HCEC 1CT (cell line): ENCODE results near the gene TRAF2.

Experiments used
- DNase-seq: peaks from one replicate; pipeline ENCODE4 v3.0.0-alpha.2; 2017

Gene TRAF2

DNA sequence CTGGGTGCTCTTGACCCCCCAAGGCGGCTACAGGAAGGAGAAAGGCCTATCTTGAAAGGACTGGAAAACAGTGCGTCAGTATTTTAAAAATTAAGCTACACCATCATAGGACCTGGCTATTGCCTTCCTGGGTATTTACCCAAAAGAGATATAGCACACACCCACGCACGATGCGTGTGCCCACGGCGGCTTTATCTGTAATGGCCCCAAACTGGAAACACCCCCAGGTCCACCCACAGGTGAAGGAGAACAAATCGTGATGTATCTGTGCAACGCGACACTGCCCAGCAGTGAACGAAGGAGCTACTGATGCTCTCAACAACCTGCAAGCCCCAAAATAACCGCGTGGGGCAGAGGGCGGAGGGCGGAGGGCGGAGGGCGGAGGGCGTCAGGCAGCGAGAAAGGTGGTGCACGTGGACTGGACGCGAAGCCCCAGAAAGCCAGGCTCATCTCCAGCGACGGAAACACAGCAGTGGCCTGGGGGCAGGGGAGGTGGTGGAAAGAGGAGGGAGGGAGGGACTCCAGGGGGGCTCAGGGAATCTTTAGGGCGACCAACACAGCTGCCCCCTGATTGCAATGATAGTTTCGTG, 78.6 kb downstream of the TRAF2 start:
- no peak for DNase-seq

DNA sequence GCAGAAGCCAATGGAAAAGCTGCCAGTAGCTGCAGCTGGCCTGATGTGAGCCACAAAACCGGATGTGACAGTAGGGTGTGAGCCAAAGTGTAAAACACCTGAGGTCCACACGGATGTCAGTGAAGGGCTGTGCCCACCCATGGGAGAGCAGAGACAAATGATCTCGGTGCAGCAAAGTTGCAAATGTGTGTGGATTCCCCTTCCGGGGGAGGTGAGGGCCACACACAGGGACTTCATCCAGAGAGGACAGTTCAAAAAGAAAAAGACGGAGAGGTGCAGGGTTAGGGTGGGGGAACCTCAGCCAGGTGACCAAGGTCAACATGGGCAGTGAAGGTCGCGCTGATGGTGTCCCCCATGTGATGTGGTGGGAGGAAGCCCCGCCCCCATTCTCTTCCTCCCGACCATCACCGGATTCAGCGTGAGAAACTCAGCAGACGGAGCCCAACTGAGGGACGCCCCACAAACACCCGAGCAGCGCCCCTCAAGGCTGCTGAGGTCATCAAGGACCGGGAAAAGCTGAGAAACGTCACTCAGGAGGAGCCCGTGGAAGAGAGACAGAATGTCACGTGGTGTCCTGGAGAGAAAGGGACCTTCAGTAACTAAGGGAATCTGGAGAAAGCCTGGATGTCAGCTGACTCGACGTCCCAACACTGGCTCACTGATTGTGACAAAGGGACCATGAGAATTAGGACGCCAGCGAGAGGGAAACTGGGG, 79.6 kb downstream of the TRAF2 start:
- DNase-seq: no peak

DNA sequence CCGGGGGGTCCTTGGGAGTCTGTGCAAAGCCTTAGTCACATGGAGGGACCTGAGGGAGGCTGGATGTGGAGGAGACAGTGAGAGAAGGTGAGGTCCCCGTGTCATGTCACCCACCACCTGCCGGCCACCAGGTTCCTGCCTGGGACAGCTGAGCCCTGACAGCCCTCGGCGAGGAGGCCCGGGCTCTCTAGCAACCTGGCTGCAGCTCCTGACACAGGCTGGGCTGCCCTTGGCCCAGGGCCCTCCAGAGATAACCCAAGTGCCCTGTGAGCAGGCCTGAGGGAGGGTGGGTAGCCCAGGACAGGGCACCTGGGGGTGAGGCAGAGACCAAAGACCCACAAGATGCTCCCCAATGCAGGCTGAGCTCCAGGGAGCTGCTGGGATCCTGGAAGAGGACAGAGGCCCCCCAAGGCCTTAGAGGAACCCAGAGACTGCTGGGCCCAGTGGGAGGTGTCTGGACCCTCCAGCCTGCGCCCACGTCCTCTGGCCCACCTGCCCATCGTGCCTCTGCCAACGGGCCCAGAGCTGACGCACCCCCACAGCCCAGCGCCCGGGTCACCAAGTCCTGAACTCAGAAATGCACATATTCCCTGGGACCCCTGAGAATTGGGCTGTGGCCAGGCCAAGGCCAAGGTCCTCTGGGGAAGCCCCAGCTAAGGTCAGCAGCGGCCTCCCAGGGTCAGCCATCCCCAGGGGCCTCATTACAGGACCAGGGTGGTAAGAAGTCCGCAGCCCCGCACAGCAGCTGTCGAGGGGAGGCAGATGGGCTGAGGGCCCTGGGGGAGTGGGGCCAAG, 82.2 kb downstream of the TRAF2 start:
- no peak for DNase-seq

DNA sequence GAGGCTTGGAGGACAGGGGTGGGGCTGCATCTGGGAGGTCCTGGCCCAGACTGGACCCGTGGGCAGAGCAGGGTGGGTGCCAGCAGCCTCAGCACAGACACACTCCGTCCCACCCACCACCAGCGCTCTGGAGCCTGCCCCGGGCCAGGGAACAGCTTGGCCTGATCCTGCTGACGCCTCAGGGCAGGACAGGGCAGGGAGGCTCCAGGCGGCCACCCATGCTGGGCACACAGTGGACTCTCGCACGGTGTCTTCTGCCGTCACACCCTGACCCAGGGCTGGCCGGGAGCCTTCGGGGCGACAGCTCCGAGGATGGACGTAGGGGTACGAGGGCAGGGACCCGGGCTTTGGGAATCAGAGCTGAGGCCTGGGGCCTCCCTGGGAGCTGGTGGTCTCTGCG, 82.8 kb downstream of the TRAF2 start:
- no peak for DNase-seq

DNA sequence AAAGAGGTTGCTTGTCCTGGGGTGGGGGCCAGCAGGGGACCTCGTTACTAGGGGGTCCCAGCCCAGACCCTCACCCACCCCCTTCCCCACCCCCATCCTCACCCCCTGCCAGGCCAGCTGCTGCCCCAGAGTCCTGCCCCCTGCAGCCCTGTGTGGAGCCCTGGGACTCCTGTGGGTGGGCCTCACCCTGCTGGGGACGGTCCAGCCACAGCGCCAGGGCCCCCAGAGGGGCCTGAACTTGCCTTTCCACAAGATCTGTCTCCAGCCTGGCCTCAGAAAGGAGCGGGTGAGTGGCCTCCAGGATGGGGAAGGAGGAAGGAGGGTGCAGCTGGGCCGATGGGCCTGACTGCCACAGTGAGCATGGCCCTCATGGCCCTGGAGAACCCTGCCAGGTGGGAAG, 83.5 kb downstream of the TRAF2 start:
- DNase-seq: no peak

DNA sequence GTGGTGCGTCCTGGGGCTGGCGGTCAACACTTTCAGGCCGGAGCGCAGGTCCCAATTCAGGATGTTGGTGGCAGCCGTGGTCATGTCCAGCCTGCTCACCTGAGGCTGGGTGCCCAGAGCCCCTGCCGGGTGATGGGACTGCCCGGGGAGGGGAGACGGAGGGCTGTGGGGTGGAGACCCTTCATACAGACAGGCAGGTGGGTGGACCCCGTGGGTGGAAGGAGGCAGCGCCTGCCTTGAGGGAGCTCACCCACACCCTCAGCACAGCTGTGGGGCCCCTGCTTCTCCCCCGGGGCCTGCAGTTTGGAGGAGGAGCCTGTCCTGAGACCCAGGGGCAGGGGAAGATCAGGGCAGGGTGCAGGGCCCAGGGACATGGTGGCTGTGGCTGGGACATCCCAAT, 84.0 kb downstream of the TRAF2 start:
- DNase-seq: no peak

DNA sequence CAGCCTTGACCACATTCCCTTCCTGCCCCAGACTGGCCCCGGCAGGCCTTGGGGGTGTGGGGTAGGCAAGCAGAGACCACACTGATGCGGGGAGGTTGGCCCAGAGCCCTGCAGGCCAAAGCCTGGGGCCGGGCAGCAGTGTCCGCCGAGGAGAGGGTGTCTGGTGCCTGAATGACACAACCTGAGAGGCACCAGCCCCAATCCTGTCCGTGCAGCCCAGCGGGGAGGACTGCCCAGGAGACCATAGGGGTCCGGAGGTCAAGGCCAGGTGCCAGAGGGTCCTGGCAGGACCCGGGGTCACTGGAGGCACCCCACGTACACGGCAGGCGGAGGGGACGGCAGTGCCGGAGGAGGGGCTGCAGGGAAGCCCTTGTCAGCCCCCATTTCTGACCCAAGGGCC, 85.4 kb downstream of the TRAF2 start:
- DNase-seq: no peak

DNA sequence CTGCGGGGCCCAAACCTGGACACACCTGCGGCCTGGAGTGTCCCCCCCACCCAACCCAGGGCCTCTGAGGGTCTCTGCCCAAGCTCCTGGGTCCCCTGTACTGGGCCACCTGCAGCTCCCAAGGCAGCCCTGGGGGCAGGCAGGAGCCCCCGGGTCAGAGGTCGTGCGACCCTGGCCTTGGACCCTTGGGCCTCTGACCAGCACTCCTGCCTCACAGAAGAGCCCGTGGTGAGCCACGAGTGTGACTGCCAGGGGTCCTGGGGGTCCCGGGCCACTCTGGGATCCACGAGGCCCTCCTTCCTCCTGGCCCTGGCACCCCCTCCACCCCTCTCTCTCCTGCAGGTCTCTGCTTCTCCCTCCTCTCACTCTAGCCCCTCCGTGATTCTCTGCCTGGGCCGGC, 86.0 kb downstream of the TRAF2 start:
- DNase-seq: no peak

DNA sequence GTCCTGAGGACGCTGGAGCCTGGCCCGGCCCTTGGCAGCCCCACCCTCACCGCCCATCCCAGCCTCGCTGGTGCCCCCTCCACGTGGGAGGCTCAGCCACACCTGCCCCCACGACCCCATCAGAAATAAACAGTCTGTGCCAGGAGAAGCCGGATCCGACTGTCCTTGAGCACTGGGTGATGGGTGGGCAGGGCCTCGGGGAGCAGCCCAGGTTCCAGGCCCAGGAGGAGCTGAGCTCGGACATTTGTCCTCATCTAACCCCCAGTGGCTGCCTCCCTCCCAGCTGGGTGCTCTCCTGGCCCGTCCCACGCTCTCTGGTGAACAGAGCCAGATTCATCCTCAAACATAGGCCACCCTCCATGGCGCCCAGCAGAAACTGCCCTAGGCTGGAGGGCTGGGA, 86.4 kb downstream of the TRAF2 start:
- DNase-seq: no peak

DNA sequence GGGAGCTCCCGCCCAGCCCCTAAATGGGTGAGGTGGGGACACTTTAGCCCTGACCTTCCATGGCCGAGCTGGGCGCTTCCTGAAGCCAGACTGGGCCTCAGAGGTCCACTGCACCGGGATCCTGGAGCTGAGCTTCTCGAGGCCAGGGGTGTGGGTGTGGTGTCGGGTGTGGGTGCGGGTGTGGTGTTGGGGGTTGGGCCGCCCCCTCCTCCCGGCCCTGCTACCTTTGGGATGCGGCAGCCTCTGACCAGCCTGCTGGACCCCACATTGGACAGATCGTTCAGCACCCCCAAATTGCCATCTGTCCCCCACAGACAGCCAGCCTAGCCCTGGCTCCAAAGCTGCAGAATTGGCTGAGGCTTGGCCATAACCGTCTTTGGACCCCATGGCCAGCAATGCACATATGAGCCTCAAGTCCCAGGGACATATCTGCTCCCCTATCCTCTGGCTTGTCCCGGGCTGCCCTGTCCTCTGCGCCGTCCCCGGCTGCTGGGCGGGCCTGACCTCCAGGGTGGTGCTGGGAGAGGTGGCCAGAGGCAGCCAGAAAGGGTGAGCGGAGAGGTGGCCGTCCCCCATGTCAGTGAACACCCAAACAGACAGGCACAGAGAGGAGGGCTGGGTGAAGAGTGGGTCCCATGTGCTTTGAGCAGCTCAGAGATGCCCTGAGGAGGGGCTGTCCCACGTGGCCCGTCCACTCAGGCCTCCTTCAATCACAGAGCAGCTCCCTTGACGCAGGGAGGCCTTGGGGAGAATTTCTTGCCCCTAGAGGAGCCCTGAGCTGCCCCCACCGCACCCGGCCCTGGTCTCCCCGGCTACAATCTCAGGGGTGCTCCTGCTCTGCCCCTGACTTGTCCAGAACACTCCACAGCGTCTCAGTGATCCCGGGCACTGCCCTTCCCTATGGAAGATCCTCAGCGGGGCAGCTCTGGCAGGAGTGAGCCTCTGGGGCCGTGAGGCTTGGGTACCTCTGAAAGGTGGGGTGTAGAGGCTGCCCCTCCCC, 87.6 kb downstream of the TRAF2 start:
- no peak for DNase-seq

DNA sequence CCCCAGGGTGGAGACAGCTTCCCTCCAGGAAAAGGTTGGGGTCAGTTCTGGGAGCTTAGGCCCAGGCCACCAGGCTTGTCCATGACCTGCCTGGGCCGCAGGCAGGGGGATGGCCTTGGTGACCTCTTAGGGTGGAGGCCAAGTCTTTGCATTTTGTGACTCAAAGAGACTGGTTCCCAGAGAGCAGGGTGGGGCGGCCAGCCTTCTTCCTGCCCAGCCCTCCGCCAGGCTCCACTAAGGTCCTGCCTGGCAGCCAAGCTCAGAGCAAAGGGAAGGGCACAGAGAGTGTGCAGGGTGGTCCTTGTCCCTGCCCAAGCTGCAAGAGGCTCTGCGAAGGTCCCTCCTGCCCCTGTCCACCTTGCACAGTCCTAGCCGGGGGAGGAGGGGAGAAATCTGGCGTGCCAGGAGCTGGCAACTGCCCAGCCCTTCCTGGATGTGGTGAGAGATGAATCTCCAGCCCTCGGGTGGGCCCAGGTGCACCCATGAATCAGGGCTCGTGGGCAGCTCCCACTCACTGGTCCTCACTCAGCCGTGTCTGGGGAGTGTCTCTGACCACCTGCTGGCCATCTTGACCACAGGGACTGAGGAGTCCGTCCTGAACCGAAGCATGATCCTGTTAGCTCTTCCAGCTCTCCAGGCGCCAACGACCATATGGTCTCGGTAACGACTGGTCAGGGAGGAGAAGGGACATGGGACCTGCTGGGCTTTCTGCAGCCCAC, 88.7 kb downstream of the TRAF2 start:
- DNase-seq: no peak

DNA sequence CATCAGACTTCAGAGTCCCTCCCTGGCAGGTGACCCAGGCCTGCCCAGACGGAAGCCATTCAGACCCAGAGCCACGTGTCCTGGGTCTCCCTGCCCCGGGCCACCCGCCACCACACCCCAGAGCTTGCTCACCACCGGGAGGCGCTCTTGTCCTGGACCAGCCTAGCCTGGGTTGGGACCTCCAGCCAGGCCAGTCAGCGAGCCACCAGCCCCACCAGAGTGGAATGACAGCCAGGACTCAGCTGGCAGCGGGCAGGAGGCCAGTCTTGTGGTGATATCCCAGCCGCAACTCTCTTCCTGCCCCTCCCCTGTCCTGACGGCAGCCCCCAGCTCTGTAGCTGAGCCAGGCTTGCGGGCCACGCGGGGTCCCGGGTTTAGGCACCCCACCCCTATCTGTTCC, 89.3 kb downstream of the TRAF2 start:
- no peak for DNase-seq
